Mesothelial cell of epicardium (in vitro differentiated cells): ENCODE data around the gene KDM6A. TPM values are rescaled to one million over a fixed set of nuclear protein-coding genes. Genes with fewer than 3 reads are reported as not detected.
A peak's percentile ranks its signal among the peaks of the same experiment; 100 is the strongest.
"Not testable (repeated sequence)": the region's sequence is repeated elsewhere in the genome, so short reads cannot be mapped to it uniquely, and the experiment has no call there.

Source experiments
- DNase-seq, 2 experiments: peaks; one replicate each; pipeline ENCODE4 v3.0.0; 2021; ENCODE audit warnings: low spot score in 2 of 2; ENCODE audit not compliant: unreplicated experiment in 2 of 2
- H3K27ac Mint-ChIP-seq: 2 replicates; pipeline ENCODE4 v1.8.0; 2021; ENCODE audit warnings: mixed read lengths
- H3K27me3 Mint-ChIP-seq: 2 replicates; pipeline ENCODE4 v1.8.0; 2021; ENCODE audit warnings: low read depth, mixed read lengths
- H3K36me3 Mint-ChIP-seq: 2 replicates; pipeline ENCODE4 v1.8.0; 2021; ENCODE audit warnings: mixed read lengths
- H3K4me1 Mint-ChIP-seq: 2 replicates; pipeline ENCODE4 v1.8.0; 2021; ENCODE audit warnings: mixed read lengths
- H3K4me3 Mint-ChIP-seq: 2 replicates; pipeline ENCODE4 v1.8.0; 2021; ENCODE audit warnings: mild to moderate bottlenecking, moderate library complexity, mixed read lengths
- H3K9me3 Mint-ChIP-seq: 2 replicates; pipeline ENCODE4 v1.8.0; 2021; ENCODE audit warnings: mixed read lengths
- CTCF ChIP-seq: fragments of 200-600 bp; sonication (generic); IDR thresholded peaks from one replicate; pipeline ENCODE4 v1.5.0; 2021; ENCODE audit warnings: antibody characterized with exemption; ENCODE audit not compliant: unreplicated experiment
- total RNA-seq: library from RNA; stranded (reverse); gene quantifications from 3 replicates; pipeline ENCODE4 v1.2.1, GENCODE V29; 2021

Gene KDM6A
- total RNA-seq, 1 donor from 2014 or later: 69.7 TPM

GRCh38 chrX:44843753-44844152 is 29.2 kb upstream of the KDM6A start, which contains the start of gene DUSP21:
DUSP21 (plus strand) TSS chrX:44844021; CDS start chrX:44844133, 112 bp downstream.
- no peak for TF ChIP-seq CTCF
- DNase-seq: no peak
- no peak within 1 kb of the TSS for H3K4me3 Mint-ChIP-seq
- peaks cover 30% of the 10 kb centered on the region for H3K9me3 Mint-ChIP-seq
- no peaks in the 10 kb centered on the region for H3K4me1 Mint-ChIP-seq
- H3K27ac Mint-ChIP-seq: peak within 1 kb of the TSS; percentile 2
- H3K36me3 Mint-ChIP-seq: no peaks in the 10 kb centered on the region
- H3K27me3 Mint-ChIP-seq: no peaks in the 10 kb centered on the region

GRCh38 chrX:44844204-44844603 is 28.8 kb upstream of the KDM6A start:
- Mint-ChIP-seq H3K27me3 (no peaks in the 10 kb centered on the region), H3K4me3 (no peak overlapping the region), H3K9me3 (peaks cover 30% of the 10 kb centered on the region), H3K27ac (no peak overlapping the region), H3K4me1 (no peaks in the 10 kb centered on the region), H3K36me3 (no peaks in the 10 kb centered on the region)
- DNase-seq: no peak
- TF ChIP-seq CTCF: no peak

DNA sequence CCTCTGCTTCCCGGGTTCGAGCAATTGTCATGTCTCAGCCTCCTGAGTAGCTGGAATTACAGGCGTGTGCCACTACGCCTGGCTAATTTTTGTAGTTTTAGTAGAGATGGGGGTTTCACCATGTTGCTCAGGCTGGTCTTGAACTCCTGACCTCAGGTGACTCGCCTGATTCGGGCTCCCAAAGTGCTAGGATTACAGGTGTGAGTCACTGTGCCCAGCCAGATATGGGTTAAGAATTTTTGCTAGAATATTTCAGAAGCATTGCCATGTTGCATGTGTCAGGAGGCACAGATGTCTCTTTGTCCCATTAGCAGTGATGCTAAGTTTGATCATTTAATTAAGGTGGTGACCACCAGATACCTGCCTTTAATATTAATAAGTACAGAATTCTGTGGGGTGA is 22.1 kb upstream of the KDM6A start:
- H3K27me3 Mint-ChIP-seq, H3K27ac Mint-ChIP-seq, H3K4me1 Mint-ChIP-seq, H3K4me3 Mint-ChIP-seq, H3K36me3 Mint-ChIP-seq, DNase-seq: not testable (repeated sequence)
- peaks cover 15% of the 10 kb centered on the region for H3K9me3 Mint-ChIP-seq

- H3K36me3 Mint-ChIP-seq: no peaks in the 10 kb centered on the region
- H3K27me3 Mint-ChIP-seq: no peaks in the 10 kb centered on the region
- peak overlapping the region; percentile 38 for H3K4me3 Mint-ChIP-seq
- H3K4me1 Mint-ChIP-seq: peaks cover 7% of the 10 kb centered on the region
- peaks cover 14% of the 10 kb centered on the region for H3K9me3 Mint-ChIP-seq
- peak overlapping the region; percentile 68 for H3K27ac Mint-ChIP-seq
- DNase-seq: no peak
- no peak for TF ChIP-seq CTCF
Observed at GRCh38 chrX:44871114-44871645, 1.8 kb upstream of the KDM6A start.

GRCh38 chrX:44871931-44872820 is 812 bp upstream of the KDM6A start:
- H3K9me3 Mint-ChIP-seq: peaks cover 15% of the 10 kb centered on the region
- H3K4me3 Mint-ChIP-seq: peak overlapping the region; percentile 94
- no peaks in the 10 kb centered on the region for H3K27me3 Mint-ChIP-seq
- DNase-seq: peak; percentile 25 to 44
- peak overlapping the region; percentile 91 for H3K27ac Mint-ChIP-seq
- no peak for TF ChIP-seq CTCF
- H3K4me1 Mint-ChIP-seq: peaks cover 7% of the 10 kb centered on the region
- H3K36me3 Mint-ChIP-seq: no peaks in the 10 kb centered on the region
